AG20443 (cell line): ENCODE data around the gene FGL2.
A peak's percentile ranks its signal among the peaks of the same experiment; 100 is the strongest.
"Not testable (repeated sequence)": the region's sequence is repeated elsewhere in the genome, so short reads cannot be mapped to it uniquely, and the experiment has no call there.

Source experiments
- DNase-seq: peaks from one replicate; pipeline ENCODE4 v3.0.0; 2012; ENCODE audit warnings: low spot score, mixed read lengths

Gene FGL2

DNA sequence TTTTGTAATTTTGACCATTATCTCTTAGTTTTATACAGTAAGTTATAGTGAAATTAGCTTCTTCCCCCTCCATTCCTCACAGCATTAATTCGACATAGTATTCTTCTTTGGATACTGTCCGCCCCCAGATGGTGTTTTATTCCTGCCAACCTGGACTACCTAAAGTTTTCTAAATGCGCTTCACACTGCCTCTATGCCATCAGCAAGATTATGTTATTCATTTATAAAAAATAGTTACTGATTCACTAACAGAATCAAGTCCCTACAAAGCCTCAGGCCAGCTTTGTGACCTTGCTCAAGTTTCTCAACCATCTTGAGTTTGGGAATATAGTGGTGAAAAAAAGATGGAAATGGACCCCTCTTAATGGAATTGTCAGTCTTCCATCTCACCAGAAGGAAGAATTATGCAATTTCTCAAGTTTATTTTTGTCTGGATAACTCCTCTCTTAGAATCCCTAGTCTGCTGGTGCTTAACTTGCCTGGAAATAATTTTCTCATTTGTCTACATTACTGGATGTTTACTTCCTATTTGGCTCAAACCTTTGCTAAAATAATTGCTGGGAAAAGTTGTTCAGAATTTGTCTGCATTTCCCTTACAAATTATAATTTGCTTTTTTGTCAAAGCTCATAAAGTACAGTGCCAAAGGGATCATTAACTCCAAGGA lies 16.7 kb upstream of the FGL2 start:
- no peak for DNase-seq

DNA sequence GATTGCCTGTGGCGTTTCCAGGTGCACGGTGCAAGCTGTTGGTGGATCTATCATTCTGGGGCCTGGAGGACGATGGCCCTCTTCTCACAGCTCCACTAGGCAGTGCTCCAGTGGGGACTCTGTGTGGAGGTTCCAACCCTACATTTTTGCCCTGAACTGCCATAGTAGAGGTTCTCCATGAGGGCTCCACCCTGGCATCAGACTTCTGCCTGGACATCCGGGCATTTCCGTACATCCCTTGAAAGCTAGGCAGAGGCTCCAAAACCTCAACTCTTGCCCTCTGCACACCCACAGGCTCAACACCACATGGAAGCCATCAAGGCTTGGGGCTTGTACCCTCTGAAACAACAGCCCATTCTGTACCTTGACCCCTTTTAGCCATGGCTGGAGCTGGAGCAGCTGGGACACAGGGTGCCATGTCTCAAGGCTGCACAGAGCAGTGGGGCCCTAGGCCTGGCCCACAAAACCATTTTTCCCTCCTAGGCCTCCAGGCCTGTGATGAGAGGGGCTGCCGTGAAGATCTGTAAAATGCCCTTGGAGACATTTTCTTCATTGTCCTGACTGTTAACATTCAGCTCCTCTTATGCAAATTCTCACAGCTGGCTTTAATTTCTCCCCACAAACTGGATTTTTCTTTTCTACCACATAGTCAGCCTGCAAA lies 10.0 kb upstream of the FGL2 start:
- DNase-seq, result no peak

DNA sequence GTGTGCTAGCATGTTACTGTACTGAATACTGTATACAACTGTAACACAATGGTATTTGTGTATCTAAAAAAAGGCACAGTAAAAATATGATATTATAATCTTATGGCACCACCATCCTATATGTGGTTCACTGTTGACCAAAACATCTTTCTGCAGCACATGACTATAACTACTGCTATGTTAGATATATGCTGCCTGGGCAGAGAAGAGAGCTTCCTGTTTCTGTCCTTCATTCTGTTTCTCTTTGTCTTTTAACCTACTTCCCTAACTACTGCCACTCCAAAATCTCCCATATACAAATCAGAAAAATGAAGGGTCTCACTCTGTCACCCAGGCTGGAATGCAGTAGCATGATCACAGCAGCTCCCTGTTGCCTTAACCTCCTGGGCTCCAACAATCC lies 8.8 kb upstream of the FGL2 start:
- no peak for DNase-seq

DNA sequence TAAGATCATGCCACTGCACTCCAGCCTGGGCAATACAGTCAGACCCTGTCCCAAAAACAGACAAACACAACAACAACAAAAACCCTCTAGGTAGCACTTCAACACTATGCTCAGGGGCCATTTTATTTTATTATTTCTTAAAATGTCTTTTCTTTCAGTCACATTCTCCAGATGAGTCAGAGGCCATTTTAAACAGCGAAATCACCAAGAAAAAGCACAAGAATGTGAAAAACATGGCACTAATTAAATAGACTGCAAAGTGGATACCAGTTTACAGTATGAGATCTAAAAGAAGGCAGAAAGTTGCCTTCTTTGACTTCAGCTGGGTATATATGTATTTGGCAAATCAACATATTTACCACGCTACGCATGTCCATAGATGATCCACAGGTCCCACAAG lies 6.1 kb upstream of the FGL2 start:
- peak; percentile 27 for DNase-seq

- no peak for DNase-seq
Observed at GRCh38 chr7:77202481-77202976, 2.9 kb upstream of the FGL2 start.

- DNase-seq, result no peak
Observed at GRCh38 chr7:77200542-77200941, 923 bp upstream of the FGL2 start.

DNA sequence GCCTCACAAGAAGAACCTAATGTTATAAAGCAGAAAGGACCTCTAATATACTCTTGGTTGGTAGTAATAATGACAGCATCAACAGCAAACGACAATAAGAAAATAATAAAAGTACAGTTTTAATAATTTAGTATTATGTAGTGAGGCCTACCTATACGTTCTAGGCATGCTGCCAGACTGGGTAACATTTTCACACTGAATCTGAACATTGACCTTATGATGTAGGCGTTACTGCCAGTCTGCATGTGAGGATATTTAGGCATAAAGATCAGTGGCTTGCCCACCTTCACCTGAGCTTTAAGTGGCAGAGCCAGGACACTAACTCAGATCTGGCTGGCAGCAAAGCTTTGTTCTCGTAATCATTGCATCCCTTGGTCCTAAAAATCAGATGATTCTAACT lies 2.5 kb downstream of the FGL2 start:
- DNase-seq, result no peak

DNA sequence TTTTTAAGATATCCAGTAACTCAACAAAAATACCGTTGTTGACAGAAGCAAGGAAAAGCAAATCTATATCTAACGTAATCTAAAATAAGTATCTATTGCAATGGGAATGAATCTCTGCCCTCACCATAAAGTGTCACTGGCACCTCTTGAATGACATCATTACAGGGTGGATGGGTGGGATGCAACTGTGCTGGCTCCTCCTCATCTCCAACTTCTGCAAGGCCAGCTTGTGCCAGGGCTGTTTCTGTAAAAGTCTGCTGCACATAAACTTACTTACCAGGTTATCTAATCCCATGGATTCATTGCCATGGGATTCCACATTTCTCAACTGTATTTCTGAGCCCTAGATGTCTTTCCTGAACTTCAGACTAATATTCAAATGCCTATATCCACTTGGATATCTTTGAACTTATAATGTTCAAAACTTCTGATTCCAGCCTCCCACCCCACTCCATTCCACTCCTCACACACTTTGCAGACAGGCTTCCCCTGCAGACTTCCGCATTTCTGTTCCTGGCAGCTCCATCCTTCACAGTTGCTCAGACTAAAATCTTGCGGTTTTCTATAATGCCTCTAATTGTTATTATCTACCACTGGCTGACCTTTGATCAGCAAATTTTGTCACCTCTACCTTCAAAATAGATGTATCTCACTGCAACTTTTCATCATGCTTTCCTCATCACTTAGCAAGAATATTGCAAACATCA lies 10.7 kb downstream of the FGL2 start:
- no peak for DNase-seq

- DNase-seq, result no peak
Observed at GRCh38 chr7:77185866-77186265, 13.8 kb downstream of the FGL2 start.

DNA sequence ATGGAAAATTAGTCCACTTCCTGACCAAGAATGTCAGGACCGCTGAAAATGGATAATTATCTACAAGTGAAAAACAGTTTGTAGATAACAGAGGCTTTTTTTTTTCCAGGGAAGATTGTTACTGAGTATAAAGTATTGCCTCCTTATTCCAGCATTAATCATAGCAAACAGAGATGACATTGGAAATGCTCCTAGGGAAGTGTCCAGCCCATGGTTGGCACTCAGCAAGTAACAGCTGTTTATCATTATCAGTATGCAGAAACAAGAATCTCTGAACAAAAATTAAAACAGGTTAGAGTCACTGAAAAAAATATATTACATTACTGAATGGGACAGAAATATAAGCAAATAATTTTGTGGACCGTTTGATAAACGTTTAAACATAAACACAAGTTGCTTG lies 14.6 kb downstream of the FGL2 start:
- peak; percentile 59 for DNase-seq

DNA sequence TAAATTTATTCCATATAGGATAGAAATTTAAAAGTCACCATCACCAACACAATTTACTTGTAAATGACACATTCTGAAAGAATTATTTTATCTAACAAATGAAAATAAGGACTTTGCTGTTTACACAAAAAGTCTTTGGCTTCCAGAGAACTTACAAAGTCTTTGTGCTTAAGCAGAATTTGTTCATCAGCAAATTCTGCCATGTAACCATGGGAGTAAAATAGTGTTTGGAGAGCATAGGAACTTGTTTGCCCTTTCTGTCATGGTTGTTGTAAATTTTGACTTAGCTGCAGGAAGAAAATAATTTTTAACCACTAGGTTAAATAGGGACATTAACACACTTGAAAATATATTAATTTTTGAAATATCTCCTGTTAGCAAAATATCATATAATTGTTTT lies 15.2 kb downstream of the FGL2 start:
- DNase-seq, result no peak

DNA sequence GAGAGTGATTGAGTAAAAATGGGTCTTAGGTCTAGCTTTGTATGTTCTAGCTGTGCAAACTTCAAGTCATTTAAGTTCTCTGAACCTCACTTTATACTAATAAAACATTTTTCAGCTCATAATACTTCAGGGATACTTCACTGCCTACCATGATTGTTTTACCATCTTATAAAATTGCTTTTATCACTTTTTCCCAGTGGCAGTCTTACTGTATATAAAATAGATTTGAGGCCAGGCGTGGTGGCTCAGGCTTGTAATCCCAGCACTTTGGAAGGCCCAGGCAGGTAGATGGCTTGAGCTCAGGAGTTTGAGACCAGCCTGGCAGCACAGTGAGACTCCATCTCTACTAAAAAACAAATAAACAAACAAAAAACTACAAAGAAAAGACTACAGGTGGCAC lies 17.4 kb downstream of the FGL2 start:
- no peak for DNase-seq

- no peak for DNase-seq
Observed at GRCh38 chr7:77181734-77182133, 17.9 kb downstream of the FGL2 start.

DNA sequence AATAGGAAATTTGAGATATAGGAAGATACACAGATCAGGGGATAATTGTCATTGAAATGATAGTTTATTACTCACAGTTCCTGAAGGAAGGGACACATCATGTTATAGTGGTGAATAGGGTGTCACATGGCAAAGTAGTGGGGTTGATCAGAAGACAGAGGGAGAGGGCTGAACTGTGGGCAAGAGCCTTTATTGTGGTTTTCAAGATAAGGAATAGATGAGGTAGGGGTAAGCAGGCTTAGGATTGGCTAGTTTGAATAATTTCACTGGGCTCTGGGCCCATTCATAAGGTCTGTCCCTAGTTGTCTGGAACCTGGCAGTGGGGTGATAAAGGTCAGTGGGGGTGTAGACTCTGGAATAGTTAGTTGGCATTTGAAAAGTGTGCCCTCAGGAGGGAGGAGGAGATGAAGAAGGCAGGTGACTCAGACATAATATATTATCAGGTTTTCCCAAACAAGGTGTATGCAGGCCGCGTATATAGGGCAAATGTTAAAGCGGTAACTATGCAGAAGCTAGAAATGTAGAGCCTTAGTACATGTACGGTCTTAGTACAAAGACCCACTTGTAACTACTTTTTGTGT lies 18.5 kb downstream of the FGL2 start:
- DNase-seq, result no peak

DNA sequence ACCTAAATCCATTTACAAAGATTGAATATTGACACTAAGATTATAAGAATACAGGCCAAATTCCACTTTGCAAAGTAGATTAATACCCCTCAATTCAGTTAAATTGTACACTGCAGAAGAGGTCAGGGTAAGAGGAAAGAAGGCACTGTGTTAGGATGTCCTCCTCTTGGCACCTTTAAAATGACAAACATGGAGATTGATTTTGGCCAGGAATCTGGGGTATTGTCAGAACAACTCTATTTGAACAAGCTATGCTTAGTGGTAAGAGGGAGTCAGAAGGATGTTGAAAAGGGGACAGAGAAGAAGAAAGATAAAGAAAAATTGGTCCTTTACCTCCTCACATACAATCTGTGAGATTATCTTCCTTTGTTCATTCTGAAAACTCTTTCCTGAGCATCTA lies 21.6 kb downstream of the FGL2 start:
- DNase-seq, result not testable (repeated sequence)

DNA sequence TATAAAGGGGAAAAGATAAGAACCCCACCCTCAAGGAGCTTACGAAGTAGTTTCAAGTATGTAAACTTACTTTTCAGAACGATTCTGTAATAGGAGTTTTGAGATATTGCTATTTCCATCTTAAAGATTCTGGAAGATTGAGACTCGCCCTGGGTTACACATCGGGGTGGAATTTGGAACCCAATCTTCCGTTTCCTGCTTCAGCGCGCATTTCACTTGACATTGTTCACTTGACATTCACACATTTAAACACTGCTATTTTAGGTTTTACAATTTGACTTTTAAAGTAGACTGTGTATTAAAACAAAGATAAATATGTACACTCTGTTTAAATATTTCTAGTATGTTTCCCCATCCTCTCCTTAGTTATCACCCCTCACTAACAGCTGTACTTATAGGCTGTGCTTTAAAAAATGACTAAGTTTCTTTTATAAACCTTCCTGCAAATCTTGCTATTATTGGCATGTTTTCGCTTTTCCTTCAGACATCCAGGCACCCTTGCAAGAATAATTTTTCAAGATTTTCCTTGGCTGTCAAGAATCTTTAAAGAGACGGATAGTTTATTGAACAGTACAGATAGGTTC lies 22.2 kb downstream of the FGL2 start:
- DNase-seq, result not testable (repeated sequence)

DNA sequence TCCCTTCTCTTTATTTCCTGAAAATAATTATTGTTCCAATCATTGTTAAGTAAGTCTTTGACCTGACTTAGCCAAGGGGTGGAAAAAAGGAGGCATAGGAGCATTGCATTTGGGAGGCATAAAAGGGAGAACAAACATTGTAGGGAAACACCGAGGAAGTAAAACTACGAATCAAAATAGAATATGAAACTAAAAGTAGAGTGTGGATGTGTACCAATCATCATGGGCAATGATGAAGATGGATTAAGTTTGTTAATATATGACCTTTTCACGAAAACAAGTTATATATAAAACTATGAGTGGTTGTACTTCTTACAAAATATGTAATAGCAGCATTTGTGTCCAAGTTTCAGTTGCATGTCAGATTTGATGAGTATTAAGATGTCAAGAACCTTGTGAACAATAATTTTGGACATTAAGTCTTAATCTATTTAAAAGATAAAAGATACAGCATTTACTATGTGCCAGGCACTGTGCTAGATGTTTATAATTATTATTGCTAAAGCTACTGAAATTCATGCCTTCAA lies 24.3 kb downstream of the FGL2 start:
- DNase-seq, result not testable (repeated sequence)

- not testable (repeated sequence) for DNase-seq
Observed at GRCh38 chr7:77174418-77174817, 25.2 kb downstream of the FGL2 start.

DNA sequence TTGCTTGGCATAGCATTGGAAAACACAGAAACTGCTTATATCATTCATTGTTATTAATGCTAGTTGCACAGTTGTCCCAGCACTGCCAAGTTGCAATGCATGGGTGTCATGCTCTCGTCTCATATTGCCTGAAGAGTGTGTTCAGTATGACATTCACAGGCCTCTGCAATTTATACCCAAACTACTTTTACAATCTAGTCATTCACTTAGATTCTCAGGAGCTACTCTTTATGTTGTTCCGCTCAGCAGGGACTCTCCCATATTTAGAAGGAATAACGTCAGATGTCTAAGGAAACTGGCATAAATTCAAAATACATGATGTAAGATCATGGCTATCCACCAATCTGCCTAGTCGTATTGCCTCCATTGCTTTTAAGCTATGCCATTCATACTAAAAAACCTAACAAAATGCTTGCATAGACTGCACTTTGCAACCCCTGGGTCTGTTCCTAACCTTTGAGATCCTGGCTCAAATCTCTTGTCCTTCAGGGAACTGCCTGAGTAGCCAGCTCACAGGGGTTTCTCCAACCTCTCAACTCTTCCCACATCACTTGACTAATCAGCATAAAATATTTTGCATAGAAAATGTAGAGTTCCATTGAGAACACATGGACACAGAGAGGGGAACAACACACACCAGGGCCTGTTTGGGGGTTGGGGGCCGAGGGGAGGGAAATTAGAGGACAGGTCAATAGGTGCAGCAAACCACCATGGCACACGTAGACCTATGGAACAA lies 27.0 kb downstream of the FGL2 start:
- not testable (repeated sequence) for DNase-seq

- DNase-seq, result not testable (repeated sequence)
Observed at GRCh38 chr7:77171073-77171472, 28.5 kb downstream of the FGL2 start.

DNA sequence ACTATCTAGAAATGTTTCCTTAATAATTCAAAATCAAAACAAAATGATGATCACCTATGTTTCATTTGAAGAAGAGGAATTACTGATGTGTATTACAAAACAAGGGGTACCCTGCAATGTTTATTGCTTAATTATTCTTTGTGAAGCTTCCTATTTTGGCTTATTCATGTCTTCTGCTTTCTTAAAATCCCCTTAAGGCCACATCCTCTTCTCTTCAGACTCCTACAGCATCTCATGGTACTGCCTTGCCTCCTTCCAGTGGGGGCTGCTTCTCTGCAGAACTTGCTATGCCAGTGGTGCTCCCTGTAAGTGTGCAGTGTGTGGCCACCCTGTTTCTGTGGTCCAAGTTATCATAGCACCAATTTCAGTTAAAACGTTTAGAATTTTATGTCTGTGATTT lies 42.2 kb downstream of the FGL2 start:
- DNase-seq, result no peak
